IMR-90 (cell line): ENCODE results near the gene METTL22. TPM values are rescaled to one million over a fixed set of nuclear protein-coding genes. Genes with fewer than 3 reads are reported as not detected.

Experiments
- ATAC-seq: fragments of 200-7000 bp; cut with Tn5 transposase; 2 replicates; pipeline ENCODE4 v1.9.1; 2020; ENCODE audit warnings: low read depth, mild to moderate bottlenecking, moderate library complexity
- BruUV-seq: library from RNA; stranded (reverse); fragments of 400-500 nt; replicated peaks from 2 replicates; lab custom pipeline; 2021; lab: Mats Ljungman, UMichigan
- CTCF ChIA-PET: fragments of 300-600 bp; formaldehyde crosslinking; extraction: SDS; loops from one replicate; lab custom pipeline; 2021; ENCODE audit warnings: antibody characterized with exemption; lab: Yijun Ruan, JAX
- POLR2A ChIA-PET: fragments of 300-600 bp; sonication (Branson Sonifier 250); formaldehyde crosslinking; loops from one replicate; lab custom pipeline; 2022; ENCODE audit warnings: antibody characterized with exemption; ENCODE audit not compliant: unreplicated experiment; lab: Charles Lee
- DNase-seq: peaks from one replicate; pipeline ENCODE4 v3.0.0; 2013
- H2AFZ ChIP-seq: replicated peaks from 2 replicates; pipeline ENCODE3; 2013; ENCODE audit warnings: low read length, mild to moderate bottlenecking; ENCODE audit not compliant: poor library complexity
- H2AK5ac ChIP-seq: 2 replicates; pipeline ENCODE4 v1.6.1; 2013; ENCODE audit warnings: low read depth, low read length, inconsistent platforms
- H2AK9ac ChIP-seq: replicated peaks from 2 replicates; pipeline ENCODE3; 2013; ENCODE audit warnings: mild to moderate bottlenecking, low read depth, low read length, moderate library complexity; ENCODE audit not compliant: poor library complexity
- H2BK120ac ChIP-seq: 2 replicates; pipeline ENCODE4 v1.6.1; 2013; ENCODE audit warnings: low read depth, low read length, inconsistent platforms
- H2BK15ac ChIP-seq: 3 replicates; pipeline ENCODE4 v1.6.1; 2013; ENCODE audit warnings: low read depth, low read length, inconsistent platforms
- H2BK20ac ChIP-seq: 2 replicates; pipeline ENCODE4 v1.6.1; 2013; ENCODE audit warnings: low read depth, mild to moderate bottlenecking, inconsistent platforms, low read length, moderate library complexity
- H2BK5ac ChIP-seq: 2 replicates; pipeline ENCODE4 v1.6.1; 2013; ENCODE audit warnings: mild to moderate bottlenecking, low read depth, low read length, inconsistent platforms; ENCODE audit not compliant: poor library complexity, severe bottlenecking
- H3K14ac ChIP-seq: replicated peaks from 2 replicates; pipeline ENCODE4 v1.6.1; 2013; ENCODE audit warnings: low read depth, low read length, inconsistent platforms
- H3K18ac ChIP-seq: 2 replicates; pipeline ENCODE4 v1.6.1; 2013; ENCODE audit warnings: low read depth, low read length, control low read depth
- H3K23ac ChIP-seq: 2 replicates; pipeline ENCODE4 v1.6.1; 2013; ENCODE audit warnings: low read depth, low read length, inconsistent platforms
- H3K27ac ChIP-seq: 2 replicates; pipeline ENCODE4 v1.5.1; 2013; ENCODE audit warnings: mild to moderate bottlenecking, control low read depth, low read length; ENCODE audit not compliant: insufficient read depth
- H3K27me3 ChIP-seq: 2 replicates; pipeline ENCODE4 v1.6.1; 2013; ENCODE audit warnings: low read length; ENCODE audit not compliant: control insufficient read depth, insufficient read depth
- H3K36me3 ChIP-seq: 2 replicates; pipeline ENCODE4 v1.6.1; 2013; ENCODE audit warnings: low read length, mixed read lengths; ENCODE audit not compliant: control insufficient read depth, insufficient read depth
- H3K4ac ChIP-seq: 2 replicates; pipeline ENCODE4 v1.6.1; 2013; ENCODE audit warnings: low read depth, low read length, inconsistent platforms
- H3K4me1 ChIP-seq: 2 replicates; pipeline ENCODE4 v1.6.1; 2013; ENCODE audit warnings: low read length, mixed read lengths; ENCODE audit not compliant: control insufficient read depth, insufficient read depth
- H3K4me2 ChIP-seq: 2 replicates; pipeline ENCODE4 v1.6.1; 2013; ENCODE audit warnings: low read depth, mild to moderate bottlenecking, control low read depth, low read length, moderate library complexity
- H3K4me3 ChIP-seq: 2 replicates; pipeline ENCODE4 v1.5.1; 2013; ENCODE audit warnings: low read depth, mild to moderate bottlenecking, control low read depth, low read length, moderate library complexity; ENCODE audit not compliant: insufficient read depth
- H3K56ac ChIP-seq: 2 replicates; pipeline ENCODE4 v1.6.1; 2013; ENCODE audit warnings: low read length, inconsistent platforms; ENCODE audit not compliant: insufficient read depth; ENCODE audit errors: extremely low read depth
- H3K79me1 ChIP-seq, 2 experiments: 2 replicates each; pipeline ENCODE4 v1.6.1; 2013; ENCODE audit warnings: low read length in 2 of 2, inconsistent platforms in 1 of 2, low read depth in 1 of 2
- H3K9ac ChIP-seq: 2 replicates; pipeline ENCODE4 v1.6.1; 2013; ENCODE audit warnings: low read depth, low read length, control low read depth
- H3K9me1 ChIP-seq: 2 replicates; pipeline ENCODE4 v1.6.1; 2013; ENCODE audit warnings: low read length, inconsistent platforms; ENCODE audit not compliant: insufficient read depth
- H3K9me3 ChIP-seq: 2 replicates; pipeline ENCODE4 v1.6.1; 2013; ENCODE audit warnings: low read length; ENCODE audit not compliant: control insufficient read depth, insufficient read depth
- H4K20me1 ChIP-seq: 2 replicates; pipeline ENCODE4 v1.6.1; 2013; ENCODE audit warnings: low read length, inconsistent platforms; ENCODE audit not compliant: insufficient read depth
- H4K5ac ChIP-seq: 2 replicates; pipeline ENCODE4 v1.6.1; 2013; ENCODE audit warnings: mild to moderate bottlenecking, low read depth, low read length, control low read depth
- H4K8ac ChIP-seq, 2 experiments: 2 replicates each; pipeline ENCODE4 v1.6.1; 2013; ENCODE audit warnings: low read depth in 2 of 2, low read length in 2 of 2, control low read depth in 1 of 2, inconsistent platforms in 1 of 2
- H4K91ac ChIP-seq: 2 replicates; pipeline ENCODE4 v1.6.1; 2013; ENCODE audit warnings: low read depth, low read length, inconsistent platforms; ENCODE audit not compliant: insufficient read depth
- CEBPB ChIP-seq: IDR thresholded peaks from 2 replicates; pipeline ENCODE4 v1.6.1; 2012; ENCODE audit warnings: low read depth, low read length, improper control_type of control experiment
- CHD1 ChIP-seq: IDR thresholded peaks from 2 replicates; pipeline ENCODE4 v1.6.1; 2012; ENCODE audit warnings: low read depth, low read length, improper control_type of control experiment
- ELK1 ChIP-seq: fragments of 150-350 bp; IDR thresholded peaks from 2 replicates; pipeline ENCODE4 v1.6.1; 2016; ENCODE audit warnings: low read depth, mild to moderate bottlenecking, low read length, moderate library complexity, borderline replicate concordance
- FOS ChIP-seq: fragments of 150-350 bp; IDR thresholded peaks from 2 replicates; pipeline ENCODE4 v1.6.1; 2016; ENCODE audit warnings: low read depth, low read length
- MAFK ChIP-seq: IDR thresholded peaks from 2 replicates; pipeline ENCODE4 v1.6.1; 2012; ENCODE audit warnings: low read depth, low read length, improper control_type of control experiment
- MAZ ChIP-seq: IDR thresholded peaks from 2 replicates; pipeline ENCODE4 v1.6.1; 2012; ENCODE audit warnings: low read depth, mild to moderate bottlenecking, low read length, improper control_type of control experiment, moderate library complexity, borderline replicate concordance
- MXI1 ChIP-seq: IDR thresholded peaks from 2 replicates; pipeline ENCODE4 v1.6.1; 2012; ENCODE audit warnings: low read depth, mild to moderate bottlenecking, low read length, moderate library complexity, borderline replicate concordance
- POLR2A ChIP-seq: IDR thresholded peaks from 2 replicates; pipeline ENCODE4 v1.6.1; 2012; ENCODE audit warnings: mild to moderate bottlenecking, low read depth, low read length
- RAD21 ChIP-seq: IDR thresholded peaks from 2 replicates; pipeline ENCODE4 v1.6.1; 2012; ENCODE audit warnings: low read length, improper control_type of control experiment
- RCOR1 ChIP-seq: IDR thresholded peaks from 2 replicates; pipeline ENCODE4 v1.6.1; 2012; ENCODE audit warnings: mild to moderate bottlenecking, low read length, improper control_type of control experiment; ENCODE audit not compliant: insufficient replicate concordance
- RFX5 ChIP-seq: IDR thresholded peaks from 2 replicates; pipeline ENCODE4 v1.8.0; 2012; ENCODE audit warnings: low read depth, mild to moderate bottlenecking, low read length, moderate library complexity
- WGBS, 2 experiments: methylation state at CpG; one replicate each; pipeline versions ENCODE4 v1.1.5 to v1.1.7; 2013; ENCODE audit warnings: missing lambda C conversion rate in 2 of 2; ENCODE audit not compliant: insufficient read length in 1 of 2; ENCODE audit errors: extremely low coverage in 2 of 2; 5-methylcytosine and 5-hydroxymethylcytosine counted together
- dilution Hi-C: fragments of 300-500 bp; cut with HindIII; formaldehyde crosslinking; loops from one replicate; pipeline ENCODE4 v1.14.3; 2018; ENCODE audit warnings: low sequenced_read_pairs; ENCODE audit not compliant: unreplicated experiment
- in situ Hi-C: fragments of 300-500 bp; cut with MboI; formaldehyde crosslinking; loops from 3 replicates; pipeline ENCODE4 v1.14.3; 2019; ENCODE audit warnings: low sequenced_read_pairs, inconsistent platforms, mixed read lengths
- intact Hi-C: fragments of 100-400 bp; cut with micrococcal nuclease; formaldehyde crosslinking; loops from 2 replicates; pipeline ENCODE4 v1.10.0; 2022
- polyA plus RNA-seq, 3 experiments: library from polyadenylated mRNA; depleted of rRNA; stranded (reverse); fragments of >200 nt; gene quantifications; 2 replicates each; pipeline ENCODE4 v1.2.3, GENCODE V29; 2012; ENCODE audit warnings: low replicate concordance in 1 of 3
- total RNA-seq: library from RNA; depleted of rRNA; stranded (reverse); fragments of >200 nt; gene quantifications from 2 replicates; pipeline ENCODE4 v1.2.3, GENCODE V29; 2012
- TF ChIP-seq, protein P1 (sequence below): conservative IDR thresholded peaks from 2 replicates; pipeline ENCODE4 v1.5.1; 2012; ENCODE audit warnings: mild to moderate bottlenecking, low read depth, low read length, improper control_type of control experiment

The METTL22 gene
- total and polyA plus RNA-seq, 2 of the 4 experiments (the other 2 are of a cell fraction) = 27.2 to 51.2 TPM

GRCh38 chr16:8673611-8674412 lies 52.3 kb downstream of the METTL22 start:
- Histone ChIP-seq H2AFZ (peak overlapping the region; percentile 94), H4K8ac (peak overlapping the region in 1 of 2 experiments; percentile 42; a peak in 2 of 4 replicates), H3K27ac (no peak overlapping the region), H2BK15ac (no peak overlapping the region), H4K91ac (no peak overlapping the region), H3K9me3 (no peaks in the 10 kb centered on the region), H3K9me1 (no peaks in the 10 kb centered on the region; the same call in 1 of the 2 replicates), H3K9ac (peak overlapping the region; percentile 69; the same call in 1 of the 2 replicates), H3K4me1 (peaks cover 5% of the 10 kb centered on the region), H3K27me3 (no peaks in the 10 kb centered on the region; the same call in 1 of the 2 replicates), H2AK5ac (no peak overlapping the region), H3K4ac (no peak overlapping the region), H3K79me1 (no peaks in the 10 kb centered on the region), H4K5ac (no peak overlapping the region), H2BK20ac (no peak overlapping the region), H3K23ac (no peak overlapping the region), H3K4me2 (peak overlapping the region; percentile 94), H2BK120ac (no peak overlapping the region), H3K18ac (no peak overlapping the region), H3K14ac (no peak overlapping the region), H4K20me1 (no peaks in the 10 kb centered on the region), H2AK9ac (no peak overlapping the region), H3K36me3 (no peaks in the 10 kb centered on the region), H3K56ac (no peak overlapping the region; the same call in 1 of the 2 replicates), H2BK5ac (no peak overlapping the region), H3K4me3 (peak overlapping the region; percentile 78)
- DNase-seq (no peak), ATAC-seq (peak; percentile 59)
- BruUV-seq = no TSS peak
- ChIA-PET POLR2A (no interaction called here), CTCF (no interaction called here)
- TF ChIP-seq MAZ = no peak
- TF ChIP-seq, protein P1, sequence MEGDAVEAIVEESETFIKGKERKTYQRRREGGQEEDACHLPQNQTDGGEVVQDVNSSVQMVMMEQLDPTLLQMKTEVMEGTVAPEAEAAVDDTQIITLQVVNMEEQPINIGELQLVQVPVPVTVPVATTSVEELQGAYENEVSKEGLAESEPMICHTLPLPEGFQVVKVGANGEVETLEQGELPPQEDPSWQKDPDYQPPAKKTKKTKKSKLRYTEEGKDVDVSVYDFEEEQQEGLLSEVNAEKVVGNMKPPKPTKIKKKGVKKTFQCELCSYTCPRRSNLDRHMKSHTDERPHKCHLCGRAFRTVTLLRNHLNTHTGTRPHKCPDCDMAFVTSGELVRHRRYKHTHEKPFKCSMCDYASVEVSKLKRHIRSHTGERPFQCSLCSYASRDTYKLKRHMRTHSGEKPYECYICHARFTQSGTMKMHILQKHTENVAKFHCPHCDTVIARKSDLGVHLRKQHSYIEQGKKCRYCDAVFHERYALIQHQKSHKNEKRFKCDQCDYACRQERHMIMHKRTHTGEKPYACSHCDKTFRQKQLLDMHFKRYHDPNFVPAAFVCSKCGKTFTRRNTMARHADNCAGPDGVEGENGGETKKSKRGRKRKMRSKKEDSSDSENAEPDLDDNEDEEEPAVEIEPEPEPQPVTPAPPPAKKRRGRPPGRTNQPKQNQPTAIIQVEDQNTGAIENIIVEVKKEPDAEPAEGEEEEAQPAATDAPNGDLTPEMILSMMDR = no peak
- no peak for TF ChIP-seq RCOR1
- TF ChIP-seq RFX5 = no peak
- no peak for TF ChIP-seq FOS
- no peak for TF ChIP-seq POLR2A
- TF ChIP-seq CEBPB = no peak
- no peak for TF ChIP-seq CHD1
- no peak for TF ChIP-seq RAD21
- no peak for TF ChIP-seq MXI1
- TF ChIP-seq ELK1 = no peak
- TF ChIP-seq MAFK = no peak
- WGBS, 2 experiments = 0% methylated on average over 3 of the region's 24 CpGs; no CpG with 5 or more reads in 1 of the 2 experiments
- in situ Hi-C loops (loop anchor here (25.0 kb wide), 2 partner anchors 338 to 463 kb away; no protein-coding TSS in a partner anchor), intact Hi-C loops (no loop called here), dilution Hi-C loops (no loop called here)
